H9 (cell line): ENCODE measurements around the gene LIN7A. TPM values are rescaled to one million over a fixed set of nuclear protein-coding genes. Genes with fewer than 3 reads are reported as not detected.
A peak's percentile ranks its signal among the peaks of the same experiment; 100 is the strongest.

Source experiments
- DNase-seq: peaks from one replicate; pipeline ENCODE4 v3.0.0-alpha.2; 2017
- H2AFZ ChIP-seq: one replicate; pipeline ENCODE4 v1.6.1; 2013; ENCODE audit warnings: mild to moderate bottlenecking, low read length, control low read depth, moderate library complexity
- H2AK5ac ChIP-seq: 2 replicates; pipeline ENCODE4 v1.6.1; 2013; ENCODE audit warnings: low read length, control low read depth, mixed read lengths; ENCODE audit not compliant: insufficient read length
- H2BK120ac ChIP-seq: one replicate; pipeline ENCODE4 v1.6.1; 2013; ENCODE audit warnings: low read depth, mild to moderate bottlenecking, low read length, control low read depth, inconsistent platforms; ENCODE audit not compliant: poor library complexity, severe bottlenecking
- H2BK12ac ChIP-seq: 2 replicates; pipeline ENCODE4 v1.6.1; 2013; ENCODE audit warnings: low read length, control low read depth, mixed read lengths, low read depth; ENCODE audit not compliant: insufficient read length
- H2BK15ac ChIP-seq: 2 replicates; pipeline ENCODE4 v1.6.1; 2013; ENCODE audit warnings: low read depth, low read length, control low read depth
- H2BK20ac ChIP-seq: one replicate; pipeline ENCODE4 v1.6.1; 2013; ENCODE audit warnings: low read depth, mild to moderate bottlenecking, low read length, control low read depth, inconsistent platforms; ENCODE audit not compliant: poor library complexity, severe bottlenecking
- H2BK5ac ChIP-seq: 2 replicates; pipeline ENCODE4 v1.6.1; 2013; ENCODE audit warnings: low read length, control low read depth, mixed read lengths; ENCODE audit not compliant: insufficient read length
- H3K14ac ChIP-seq: 2 replicates; pipeline ENCODE4 v1.6.1; 2013; ENCODE audit warnings: low read length, control low read depth; ENCODE audit not compliant: insufficient read depth
- H3K18ac ChIP-seq: 2 replicates; pipeline ENCODE4 v1.6.1; 2013; ENCODE audit warnings: low read depth, mild to moderate bottlenecking, mixed read lengths, low read length, control low read depth; ENCODE audit not compliant: insufficient read length
- H3K23ac ChIP-seq: 2 replicates; pipeline ENCODE4 v1.6.1; 2013; ENCODE audit warnings: low read length, control low read depth, mixed read lengths, low read depth; ENCODE audit not compliant: insufficient read length
- H3K23me2 ChIP-seq: 2 replicates; pipeline ENCODE4 v1.6.1; 2013; ENCODE audit warnings: low read depth, mild to moderate bottlenecking, mixed read lengths, low read length, control low read depth; ENCODE audit not compliant: insufficient read length, poor library complexity, severe bottlenecking
- H3K27ac ChIP-seq: 2 replicates; pipeline ENCODE4 v1.5.1; 2013; ENCODE audit warnings: low read length, control low read depth, mixed read lengths, low read depth; ENCODE audit not compliant: insufficient read length
- H3K27me3 ChIP-seq: 2 replicates; pipeline ENCODE4 v1.6.1; 2013; ENCODE audit warnings: low read length, control low read depth, inconsistent platforms; ENCODE audit not compliant: insufficient read depth
- H3K4ac ChIP-seq: 2 replicates; pipeline ENCODE4 v1.6.1; 2013; ENCODE audit warnings: low read depth, mild to moderate bottlenecking, control low read depth, inconsistent platforms, low read length, moderate library complexity
- H3K4me1 ChIP-seq: 2 replicates; pipeline ENCODE4 v1.6.1; 2013; ENCODE audit warnings: low read length, control low read depth, inconsistent platforms; ENCODE audit not compliant: insufficient read depth
- H3K4me2 ChIP-seq: 2 replicates; pipeline ENCODE4 v1.6.1; 2013; ENCODE audit warnings: low read length, control low read depth, mixed read lengths; ENCODE audit not compliant: insufficient read length, insufficient read depth
- H3K56ac ChIP-seq: 2 replicates; pipeline ENCODE4 v1.6.1; 2013; ENCODE audit warnings: low read depth, mild to moderate bottlenecking, mixed read lengths, low read length, control low read depth; ENCODE audit not compliant: insufficient read length
- H3K79me1 ChIP-seq: 2 replicates; pipeline ENCODE4 v1.6.1; 2013; ENCODE audit warnings: low read depth, mild to moderate bottlenecking, moderate library complexity, low read length, control low read depth, inconsistent platforms; ENCODE audit not compliant: insufficient read depth, poor library complexity, severe bottlenecking
- H3K79me2 ChIP-seq: 2 replicates; pipeline ENCODE4 v1.6.1; 2013; ENCODE audit warnings: low read length, control low read depth, inconsistent platforms; ENCODE audit not compliant: insufficient read depth
- H3K9ac ChIP-seq: 2 replicates; pipeline ENCODE4 v1.6.1; 2013; ENCODE audit warnings: low read length, control low read depth, mixed read lengths; ENCODE audit not compliant: insufficient read length; ENCODE audit errors: extremely low read depth
- H3K9me3 ChIP-seq: one replicate; pipeline ENCODE4 v1.6.1; 2013; ENCODE audit warnings: low read depth, low read length, inconsistent platforms; ENCODE audit not compliant: control insufficient read depth
- H3T11ph ChIP-seq: one replicate; pipeline ENCODE4 v1.6.1; 2013; ENCODE audit warnings: mild to moderate bottlenecking, low read length, control low read depth, inconsistent platforms
- H4K20me1 ChIP-seq: one replicate; pipeline ENCODE4 v1.6.1; 2013; ENCODE audit not compliant: control insufficient read depth, insufficient read length, insufficient read depth
- H4K5ac ChIP-seq: 2 replicates; pipeline ENCODE4 v1.6.1; 2013; ENCODE audit warnings: low read depth, mild to moderate bottlenecking, mixed read lengths, low read length, control low read depth; ENCODE audit not compliant: insufficient read length
- H4K8ac ChIP-seq: replicated peaks from 2 replicates; pipeline ENCODE4 v1.6.1; 2013; ENCODE audit warnings: low read length, control low read depth, mixed read lengths, low read depth; ENCODE audit not compliant: insufficient read length
- H4K91ac ChIP-seq: 2 replicates; pipeline ENCODE4 v1.6.1; 2013; ENCODE audit warnings: low read depth, mild to moderate bottlenecking, moderate library complexity, mixed read lengths, low read length, control low read depth; ENCODE audit not compliant: insufficient read length
- H3K27ac Mint-ChIP-seq, 3 experiments: 2 replicates in 2 of 3; 3 replicates in 1 of 3; pipeline ENCODE4 v1.8.0; 2020 to 2021; ENCODE audit warnings: mixed read lengths in 3 of 3, mild to moderate bottlenecking in 1 of 3, moderate library complexity in 1 of 3
- H3K27me3 Mint-ChIP-seq: 2 replicates; pipeline ENCODE4 v1.8.0; 2021; ENCODE audit warnings: low read depth, mild to moderate bottlenecking, moderate library complexity, mixed read lengths
- H3K36me3 Mint-ChIP-seq, 3 experiments: 2 replicates in 2 of 3; 3 replicates in 1 of 3; pipeline ENCODE4 v1.8.0; 2020 to 2021; ENCODE audit warnings: low read depth in 3 of 3, mixed read lengths in 3 of 3; ENCODE audit not compliant: insufficient read depth in 1 of 3
- H3K4me1 Mint-ChIP-seq, 2 experiments: 2 replicates each; pipeline ENCODE4 v1.8.0; 2020; ENCODE audit warnings: mixed read lengths in 2 of 2
- H3K4me3 Mint-ChIP-seq, 2 experiments: 2 replicates in 1 of 2; 3 replicates in 1 of 2; pipeline ENCODE4 v1.8.0; 2020 to 2021; ENCODE audit warnings: mild to moderate bottlenecking in 2 of 2, mixed read lengths in 2 of 2, moderate library complexity in 1 of 2
- H3K9me3 Mint-ChIP-seq, 2 experiments: 2 replicates in 1 of 2; 3 replicates in 1 of 2; pipeline ENCODE4 v1.8.0; 2020; ENCODE audit warnings: mild to moderate bottlenecking in 2 of 2, mixed read lengths in 2 of 2, moderate library complexity in 1 of 2
- WGBS: extraction: QIAGEN DNeasy Blood & Tissue Kit; methylation state at CpG from one replicate; pipeline ENCODE4 v1.1.7; 2013; ENCODE audit warnings: missing lambda C conversion rate, low lambda C conversion rate, mixed read lengths; ENCODE audit not compliant: insufficient read length; ENCODE audit errors: extremely low coverage; 5-methylcytosine and 5-hydroxymethylcytosine counted together
- total RNA-seq: library from RNA; stranded (reverse); gene quantifications from 2 replicates; pipeline ENCODE4 v1.2.1, GENCODE V29; 2021
- TF ChIP-seq, protein P1 (sequence below): fragments of 200-600 bp; sonication (generic); conservative IDR thresholded peaks from 3 replicates; pipeline ENCODE4 v1.8.0; 2021; ENCODE audit warnings: antibody characterized with exemption, mild to moderate bottlenecking

Gene LIN7A
- total RNA-seq, 1 experiment from 2014 or later = 18.3 TPM

GRCh38 chr12:80780746-80781145, 157.0 kb downstream of the LIN7A start:
- Histone ChIP-seq H3K23me2 (no peaks in the 10 kb centered on the region), H3K27ac (no peak overlapping the region), H3K79me1 (no peaks in the 10 kb centered on the region), H4K5ac (no peak overlapping the region), H3T11ph (peak overlapping the region; percentile 70), H3K4me1 (peaks cover 4% of the 10 kb centered on the region; the same call in 1 of the 2 replicates), H2BK15ac (no peak overlapping the region), H3K14ac (no peak overlapping the region), H3K4ac (no peak overlapping the region), H2BK12ac (no peak overlapping the region), H4K8ac (no peak overlapping the region), H2BK20ac (no peak overlapping the region), H3K9me3 (no peaks in the 10 kb centered on the region), H3K4me2 (peak overlapping the region; percentile 2), H3K23ac (no peak overlapping the region), H4K91ac (no peak overlapping the region), H3K27me3 (no peaks in the 10 kb centered on the region), H2AFZ (no peak overlapping the region), H2BK5ac (no peak overlapping the region), H2BK120ac (no peak overlapping the region), H4K20me1 (no peaks in the 10 kb centered on the region), H3K9ac (no peak overlapping the region), H3K79me2 (no peaks in the 10 kb centered on the region), H2AK5ac (no peak overlapping the region), H3K18ac (no peak overlapping the region), H3K56ac (no peak overlapping the region)
- TF ChIP-seq, protein P1, sequence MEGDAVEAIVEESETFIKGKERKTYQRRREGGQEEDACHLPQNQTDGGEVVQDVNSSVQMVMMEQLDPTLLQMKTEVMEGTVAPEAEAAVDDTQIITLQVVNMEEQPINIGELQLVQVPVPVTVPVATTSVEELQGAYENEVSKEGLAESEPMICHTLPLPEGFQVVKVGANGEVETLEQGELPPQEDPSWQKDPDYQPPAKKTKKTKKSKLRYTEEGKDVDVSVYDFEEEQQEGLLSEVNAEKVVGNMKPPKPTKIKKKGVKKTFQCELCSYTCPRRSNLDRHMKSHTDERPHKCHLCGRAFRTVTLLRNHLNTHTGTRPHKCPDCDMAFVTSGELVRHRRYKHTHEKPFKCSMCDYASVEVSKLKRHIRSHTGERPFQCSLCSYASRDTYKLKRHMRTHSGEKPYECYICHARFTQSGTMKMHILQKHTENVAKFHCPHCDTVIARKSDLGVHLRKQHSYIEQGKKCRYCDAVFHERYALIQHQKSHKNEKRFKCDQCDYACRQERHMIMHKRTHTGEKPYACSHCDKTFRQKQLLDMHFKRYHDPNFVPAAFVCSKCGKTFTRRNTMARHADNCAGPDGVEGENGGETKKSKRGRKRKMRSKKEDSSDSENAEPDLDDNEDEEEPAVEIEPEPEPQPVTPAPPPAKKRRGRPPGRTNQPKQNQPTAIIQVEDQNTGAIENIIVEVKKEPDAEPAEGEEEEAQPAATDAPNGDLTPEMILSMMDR = no peak
- DNase-seq = no peak
- Mint-ChIP-seq H3K27ac (peak overlapping the region; percentile 82 to 96 (median 83); a peak in 5 of 7 replicates), H3K27me3 (no peaks in the 10 kb centered on the region), H3K4me1 (peaks cover 64 to 73% of the 10 kb centered on the region in 2 experiments), H3K4me3 (no peak overlapping the region), H3K36me3 (peaks cover 23 to 43% (median 29%) of the 10 kb centered on the region in 3 experiments), H3K9me3 (peaks cover 15 to 18% of the 10 kb centered on the region in 2 experiments)
- no CpG with 5 or more reads among the region's 2 CpGs for WGBS
